A673 (cell line): ENCODE data around the gene IER5L. TPM values are rescaled to one million over a fixed set of nuclear protein-coding genes. Genes with fewer than 3 reads are reported as not detected.

Experiments
- BruUV-seq: library from RNA; stranded (reverse); fragments of 400-500 nt; replicated peaks from 2 replicates; lab custom pipeline; 2021; lab: Mats Ljungman, UMichigan
- CTCF ChIA-PET: fragments of 300-600 bp; sonication (Branson Sonifier 250); formaldehyde crosslinking; loops from one replicate; lab custom pipeline; 2022; ENCODE audit warnings: antibody characterized with exemption; lab: Charles Lee
- POLR2A ChIA-PET: fragments of 300-600 bp; sonication (Branson Sonifier 250); formaldehyde crosslinking; loops from one replicate; lab custom pipeline; 2022; ENCODE audit warnings: antibody characterized with exemption; ENCODE audit not compliant: low non-redundant PET; lab: Charles Lee
- DNase-seq: peaks from one replicate; pipeline ENCODE4 v3.0.0-alpha.2; 2015; ENCODE audit warnings: low spot score
- H3K27ac ChIP-seq: fragments of 200-600 bp; sonication (generic); 2 replicates; pipeline ENCODE4 v1.5.1; 2016; ENCODE audit warnings: mixed run types, low read depth, mild to moderate bottlenecking, mixed read lengths, antibody characterized with exemption, low read length; ENCODE audit not compliant: poor library complexity, severe bottlenecking
- H3K27me3 ChIP-seq: fragments of 200-600 bp; sonication (generic); replicated peaks from 2 replicates; pipeline ENCODE4 v1.6.1; 2017; ENCODE audit warnings: mixed run types, low read depth, mild to moderate bottlenecking, mixed read lengths, antibody characterized with exemption, low read length; ENCODE audit not compliant: insufficient read depth, poor library complexity
- H3K36me3 ChIP-seq: fragments of 200-600 bp; sonication (generic); 2 replicates; pipeline ENCODE4 v1.6.1; 2016; ENCODE audit warnings: mixed run types, mild to moderate bottlenecking, mixed read lengths, antibody characterized with exemption, low read length; ENCODE audit not compliant: insufficient read depth, poor library complexity, severe bottlenecking
- H3K4me1 ChIP-seq: fragments of 200-600 bp; sonication (generic); 2 replicates; pipeline ENCODE4 v1.6.1; 2017; ENCODE audit warnings: mixed run types, mild to moderate bottlenecking, mixed read lengths, antibody characterized with exemption, low read length; ENCODE audit not compliant: insufficient read depth, poor library complexity, severe bottlenecking
- H3K4me3 ChIP-seq: fragments of 200-600 bp; sonication (generic); 2 replicates; pipeline ENCODE4 v1.5.1; 2016; ENCODE audit warnings: low read depth, mixed run types, mild to moderate bottlenecking, mixed read lengths, low read length; ENCODE audit not compliant: poor library complexity, severe bottlenecking
- H3K9me3 ChIP-seq: fragments of 200-600 bp; sonication (generic); 2 replicates; pipeline ENCODE4 v1.6.1; 2016; ENCODE audit warnings: mixed run types, low read depth, mild to moderate bottlenecking, mixed read lengths, antibody characterized with exemption, low read length; ENCODE audit not compliant: poor library complexity, severe bottlenecking
- CTCF ChIP-seq: fragments of 300-800, 200-600 bp; sonication (generic); conservative IDR thresholded peaks from 2 replicates; pipeline ENCODE4 v1.5.1; 2017; ENCODE audit warnings: low read depth, mild to moderate bottlenecking, antibody characterized with exemption, low read length, moderate library complexity, mixed read lengths
- EZH2 ChIP-seq: fragments of 200-600 bp; sonication (generic); IDR thresholded peaks from 2 replicates; pipeline ENCODE4 v1.6.1; 2017; ENCODE audit warnings: borderline replicate concordance, low read depth, mild to moderate bottlenecking, mixed read lengths, antibody characterized with exemption, low read length; ENCODE audit not compliant: poor library complexity, severe bottlenecking
- intact Hi-C: fragments of 100-400 bp; cut with micrococcal nuclease; formaldehyde crosslinking; loops from one replicate; pipeline ENCODE4 v1.10.0; 2022; ENCODE audit not compliant: unreplicated experiment
- total RNA-seq: library from RNA; stranded (reverse); gene quantifications from 2 replicates; pipeline ENCODE4 v1.2.3, GENCODE V29; 2021

The IER5L gene
- total RNA-seq, 1 experiment from 2014 or later = 14.0 TPM

GRCh38 chr9:129202613-129203555 lies 24.8 kb upstream of the IER5L start:
- TF ChIP-seq CTCF (no peak), EZH2 (no peak)
- DNase-seq = peak; percentile 84
- H3K27me3 ChIP-seq = no peaks in the 10 kb centered on the region
- H3K9me3 ChIP-seq = no peaks in the 10 kb centered on the region
- no TSS peak for BruUV-seq
- peak overlapping the region; percentile 58 for H3K4me3 ChIP-seq
- peaks cover 7% of the 10 kb centered on the region for H3K4me1 ChIP-seq
- H3K36me3 ChIP-seq = no peaks in the 10 kb centered on the region
- ChIA-PET CTCF (no interaction called here), POLR2A (no interaction called here)
- intact Hi-C loops = no loop called here
- H3K27ac ChIP-seq = peak overlapping the region; percentile 91

- Histone ChIP-seq H3K9me3 (no peaks in the 10 kb centered on the region), H3K27me3 (no peaks in the 10 kb centered on the region), H3K36me3 (no peaks in the 10 kb centered on the region), H3K4me3 (no peak overlapping the region), H3K4me1 (peaks cover 7% of the 10 kb centered on the region), H3K27ac (no peak overlapping the region)
- no TSS peak for BruUV-seq
- CTCF ChIA-PET = no interaction called here
- intact Hi-C loops = no loop called here
- POLR2A ChIA-PET = no interaction called here
- TF ChIP-seq CTCF (no peak), EZH2 (no peak)
- DNase-seq = no peak
Observed at GRCh38 chr9:129201866-129202265, 23.8 kb upstream of the IER5L start.

- Histone ChIP-seq H3K4me3 (no peak overlapping the region), H3K27ac (no peak overlapping the region), H3K9me3 (no peaks in the 10 kb centered on the region), H3K27me3 (no peaks in the 10 kb centered on the region), H3K4me1 (peaks cover 7% of the 10 kb centered on the region), H3K36me3 (no peaks in the 10 kb centered on the region)
- ChIA-PET POLR2A (no interaction called here), CTCF (no interaction called here)
- DNase-seq = no peak
- no TSS peak for BruUV-seq
- TF ChIP-seq CTCF = no peak
- no peak for TF ChIP-seq EZH2
- intact Hi-C loops = no loop called here
Observed at GRCh38 chr9:129201289-129201688, 23.2 kb upstream of the IER5L start.
